Muscle of arm (tissue), 12 donors: Measurements from ENCODE around the gene TSPO. TPM values are rescaled to one million over a fixed set of nuclear protein-coding genes. Genes with fewer than 3 reads are reported as not detected.

Source experiments
- DNase-seq: peaks from one replicate; pipeline ENCODE4 v3.0.0-alpha.2; 2013
- polyA plus RNA-seq, 12 donors: library from polyadenylated mRNA; unstranded; fragments of 120-200 nt; gene quantifications; one replicate each; pipeline ENCODE4 v1.2.1, GENCODE V29; 2013; ENCODE audit not compliant: insufficient read length in 12 of 12

TSPO gene
- polyA plus RNA-seq, 12 donors = 40.3 to 105 (median 45.3) TPM; not detected in 1

- no peak for DNase-seq
Observed at GRCh38 chr22:43200031-43200430, 48.7 kb downstream of the TSPO start.

GRCh38 chr22:43200555-43200954, 49.2 kb downstream of the TSPO start:
- no peak for DNase-seq

DNA sequence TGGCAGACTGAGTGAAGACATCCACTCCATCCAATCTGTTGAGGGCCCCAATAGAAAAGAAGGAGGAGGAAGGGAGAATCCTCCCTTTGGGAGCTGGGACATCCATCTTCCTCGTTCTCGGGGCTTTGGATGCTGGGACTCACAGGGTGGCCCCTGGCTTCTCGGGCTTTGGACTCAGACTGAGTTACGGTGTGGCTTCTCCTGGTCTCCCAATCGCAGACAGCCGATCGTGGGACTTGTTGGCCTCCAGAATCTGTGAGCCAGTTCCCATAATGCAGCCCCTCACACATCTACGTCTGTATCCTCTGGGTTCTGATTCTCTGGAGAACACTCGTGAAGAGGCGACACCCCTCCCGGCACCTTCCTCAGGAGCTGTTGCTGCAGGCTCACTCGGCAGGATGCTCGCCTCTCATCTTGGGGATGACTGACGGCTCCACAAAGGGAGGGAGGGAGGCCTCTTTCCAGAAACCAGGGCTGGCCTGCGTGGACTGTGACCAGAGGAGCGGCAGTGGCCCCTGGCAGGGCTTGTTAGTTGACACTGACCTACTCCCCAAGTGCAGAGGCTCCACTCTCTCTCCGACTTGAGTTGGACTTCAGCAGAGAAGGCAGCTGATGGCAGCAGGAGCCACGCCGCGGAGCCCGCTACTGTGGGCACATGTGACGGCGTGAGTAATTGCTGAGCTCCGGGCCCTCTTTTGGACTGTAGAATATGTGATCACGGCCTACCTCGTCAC, 50.3 kb downstream of the TSPO start:
- DNase-seq = no peak

DNA sequence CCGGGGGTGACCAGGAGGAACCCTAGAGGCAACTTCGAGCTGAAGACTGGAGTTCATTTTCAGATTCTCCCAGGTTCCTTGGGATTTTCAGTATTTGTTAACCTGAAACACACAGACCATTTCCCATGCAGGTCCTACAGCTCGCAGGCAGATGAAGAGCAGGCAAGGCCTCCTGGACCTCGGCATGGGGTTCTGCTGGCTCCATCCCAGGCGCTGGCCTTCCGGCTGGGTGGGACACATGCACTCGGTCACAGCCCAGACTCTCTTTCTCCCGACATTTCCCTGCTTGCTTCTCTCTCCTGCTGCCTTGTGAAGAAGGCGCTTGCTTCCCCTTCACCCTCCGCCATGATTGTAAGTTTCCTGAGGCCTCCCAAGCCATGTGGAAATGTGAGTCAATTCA, 51.0 kb downstream of the TSPO start:
- DNase-seq = no peak

DNA sequence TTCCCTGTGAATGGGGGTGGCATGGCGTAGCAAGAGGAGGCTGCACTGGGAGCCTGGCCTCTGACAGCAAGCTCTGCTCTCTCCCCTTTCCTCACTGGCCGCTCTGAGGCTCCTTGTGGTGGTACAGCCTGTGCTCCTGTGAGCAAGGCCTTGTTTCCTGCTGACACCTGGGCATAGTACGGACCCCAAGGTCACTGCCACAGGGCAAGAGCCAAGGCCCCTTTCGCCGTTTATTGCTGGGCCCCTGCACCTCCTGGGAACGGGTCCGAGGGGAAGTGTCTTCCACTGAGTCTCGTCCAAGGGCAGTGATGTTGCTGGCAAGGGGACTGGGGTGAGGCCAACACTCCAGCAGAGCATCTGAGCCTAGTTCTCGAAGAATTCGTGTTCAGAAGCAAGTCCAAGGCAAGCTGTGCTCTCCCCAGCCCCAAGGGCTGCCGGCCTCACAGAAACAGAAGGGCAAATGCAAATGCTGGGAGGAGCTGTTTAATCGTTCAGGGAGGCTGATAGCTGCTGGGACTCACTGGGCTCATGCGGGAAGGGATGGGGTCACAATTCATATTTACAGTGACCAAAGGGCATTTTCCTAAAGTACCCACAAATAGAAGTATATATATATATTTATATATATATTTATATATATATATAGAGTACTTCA, 51.5 kb downstream of the TSPO start:
- DNase-seq = no peak

GRCh38 chr22:43203471-43203981, 52.2 kb downstream of the TSPO start:
- no peak for DNase-seq

GRCh38 chr22:43205261-43205691, 53.9 kb downstream of the TSPO start:
- no peak for DNase-seq

DNA sequence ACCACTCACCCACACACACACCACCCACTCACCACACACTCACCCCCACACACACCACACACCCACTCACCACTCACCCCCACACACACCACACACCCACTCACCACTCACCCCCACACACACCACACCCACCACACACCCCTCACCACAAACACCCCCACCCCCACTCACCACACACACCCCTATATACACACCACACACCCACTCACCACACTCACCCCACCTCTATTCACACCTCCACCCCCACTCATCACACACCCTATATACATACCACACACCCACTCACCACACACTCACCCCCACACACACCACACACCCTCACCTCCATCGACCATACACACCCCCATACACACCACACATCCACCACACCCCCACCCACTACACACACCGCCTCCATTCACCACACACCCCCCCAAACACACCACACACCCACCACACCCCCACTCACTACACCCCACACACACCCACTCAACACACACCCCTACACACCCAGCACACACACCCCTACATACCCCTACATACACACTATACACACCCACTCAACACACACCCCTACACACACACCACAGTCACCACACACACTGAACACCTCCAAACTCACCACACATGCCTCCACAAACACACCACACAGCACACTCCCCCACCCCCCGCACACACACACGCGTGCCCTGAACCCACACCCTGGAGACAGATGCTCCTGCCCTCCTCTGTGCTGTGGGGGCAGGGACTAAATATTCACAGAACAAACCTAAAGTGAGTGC, 54.6 kb downstream of the TSPO start:
- no peak for DNase-seq

DNA sequence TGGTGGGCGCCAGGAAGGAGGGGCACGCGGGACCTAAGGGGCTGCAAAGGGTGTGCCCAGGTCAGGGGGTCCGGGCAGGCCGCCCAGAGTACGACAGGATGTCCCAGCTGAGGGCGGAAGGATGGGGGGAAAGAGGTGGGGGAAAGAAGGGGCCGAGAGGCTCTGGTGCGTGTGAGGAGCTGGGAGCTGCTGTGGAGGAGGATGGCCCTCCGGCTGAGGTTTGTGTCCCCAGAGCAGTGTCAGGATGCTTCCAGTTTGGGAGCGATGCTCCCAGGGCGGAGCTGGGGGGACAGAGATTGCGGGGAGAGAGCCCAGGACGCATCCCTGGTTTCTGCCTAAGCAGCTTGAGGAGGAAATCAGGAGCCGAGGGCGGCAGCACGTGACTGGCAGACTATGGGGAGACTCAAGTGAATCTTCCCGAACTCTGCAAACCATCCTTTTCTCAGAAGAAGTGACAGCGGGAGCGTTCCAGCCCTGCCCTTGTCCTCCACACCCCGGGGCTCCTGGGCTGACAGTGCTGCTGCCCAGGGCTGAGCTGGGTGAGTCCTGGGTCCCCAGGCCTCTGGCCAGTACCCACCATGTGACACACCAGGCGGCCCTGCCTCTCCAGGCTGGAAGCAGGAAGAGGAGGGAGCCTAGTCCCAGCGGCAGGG, 55.3 kb downstream of the TSPO start:
- DNase-seq = no peak

DNA sequence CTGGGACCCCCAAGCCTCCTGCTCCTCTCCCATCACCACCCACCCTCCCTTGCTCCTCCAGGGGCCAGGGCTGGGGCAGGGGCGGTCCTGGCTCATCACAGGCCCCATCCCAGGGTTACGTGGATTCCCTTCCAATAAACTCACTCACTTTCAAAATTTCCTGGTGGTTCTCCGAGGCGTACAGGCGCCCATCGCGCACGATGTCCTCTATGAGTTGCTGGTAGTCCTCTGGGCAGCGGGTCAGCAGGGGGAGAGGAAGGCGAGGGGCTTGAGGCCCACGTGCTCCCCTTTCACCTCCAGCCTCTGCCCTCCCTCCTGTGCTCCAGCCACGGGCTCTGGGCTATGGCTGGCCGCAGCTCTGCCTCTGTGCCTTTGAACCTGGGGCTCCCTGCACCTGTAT, 56.0 kb downstream of the TSPO start:
- DNase-seq = no peak

GRCh38 chr22:43207849-43208702, 56.7 kb downstream of the TSPO start:
- DNase-seq = no peak

DNA sequence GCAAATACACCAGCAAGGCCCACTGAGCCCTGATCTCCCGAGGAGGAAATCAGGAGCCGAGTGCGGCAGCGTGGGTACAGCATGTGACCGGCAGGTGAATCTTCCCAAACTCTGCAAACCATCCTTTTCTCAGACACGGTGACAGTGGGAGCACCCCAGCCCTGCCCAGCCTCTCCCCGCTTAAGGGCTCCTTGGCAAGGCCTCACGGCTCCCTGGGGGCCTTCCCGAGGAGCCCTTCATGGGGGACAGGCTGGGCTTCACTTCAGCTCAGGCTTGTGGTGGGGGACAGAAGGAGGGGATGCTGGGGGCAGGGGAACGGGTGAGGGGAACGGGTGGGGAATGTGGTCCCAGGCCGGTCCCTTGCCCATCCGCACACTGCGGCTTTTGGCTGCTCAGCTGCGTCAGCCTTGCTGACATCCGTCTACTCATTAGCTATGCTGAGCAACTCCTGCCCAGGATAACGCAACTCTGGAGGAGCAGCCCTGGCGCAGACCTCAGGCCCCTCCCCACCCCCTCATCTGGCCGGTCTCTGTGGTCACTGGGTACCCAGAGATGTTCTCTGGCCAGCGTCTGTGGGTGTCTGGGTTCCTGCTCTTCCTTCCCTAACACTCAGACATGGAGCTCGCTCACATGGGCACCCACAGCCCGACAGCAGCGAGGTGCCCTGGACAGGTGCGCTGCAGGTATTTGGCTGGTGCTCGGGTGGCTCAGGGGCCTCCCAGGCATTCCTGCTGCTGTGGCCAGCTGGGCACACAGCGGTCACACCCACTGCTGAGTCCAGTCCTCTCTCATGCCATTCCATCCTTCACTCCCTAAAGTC, 57.6 kb downstream of the TSPO start:
- DNase-seq = no peak

GRCh38 chr22:43209523-43209890, 58.1 kb downstream of the TSPO start:
- DNase-seq = no peak

- no peak for DNase-seq
Observed at GRCh38 chr22:43209971-43210370, 58.6 kb downstream of the TSPO start.

DNA sequence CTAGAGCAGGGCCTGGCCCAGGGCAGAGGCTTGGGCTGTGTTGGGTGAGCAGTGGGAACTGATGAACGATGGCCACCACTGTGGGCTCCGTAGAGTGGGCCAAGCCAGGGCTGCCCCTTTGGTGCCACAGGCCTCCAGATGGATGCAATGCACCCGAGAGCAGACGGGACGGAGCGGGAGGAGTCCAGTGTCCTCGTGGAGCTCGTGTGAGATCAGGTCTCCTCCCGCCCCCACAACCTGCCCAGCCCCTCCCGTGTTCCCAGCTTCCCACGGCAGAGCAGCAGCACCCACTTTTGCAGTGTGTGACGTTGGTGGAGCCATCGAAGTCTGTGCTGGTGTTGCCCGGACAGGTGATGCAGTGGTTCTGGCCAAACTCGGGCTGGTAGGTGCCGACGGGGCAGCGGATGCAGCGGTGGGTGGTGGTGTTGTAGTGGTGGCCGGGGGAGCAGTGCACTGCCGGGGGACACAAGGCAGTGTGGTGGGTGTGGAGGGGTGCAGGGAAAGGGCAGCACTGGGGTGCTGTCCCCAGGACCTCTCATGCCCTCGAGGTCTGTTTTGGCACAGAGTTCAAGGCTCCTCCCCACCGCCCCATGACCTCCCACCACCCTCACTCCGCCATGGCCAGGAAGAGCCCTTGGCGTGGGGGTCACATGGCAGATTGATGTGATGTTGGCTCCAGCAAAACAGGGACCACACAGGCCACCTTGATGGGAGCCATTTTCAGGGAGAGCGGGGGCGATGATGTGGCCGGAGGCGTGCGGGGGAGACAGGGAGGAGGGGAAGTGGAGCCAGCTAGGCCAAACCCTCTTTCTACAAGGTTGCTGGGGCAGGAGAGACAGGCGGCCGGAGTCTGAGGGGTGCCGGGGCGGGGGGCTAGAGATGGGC, 59.5 kb downstream of the TSPO start:
- no peak for DNase-seq

GRCh38 chr22:43211941-43212433, 60.6 kb downstream of the TSPO start:
- DNase-seq = no peak

GRCh38 chr22:43212434-43212952, 61.1 kb downstream of the TSPO start:
- DNase-seq = no peak
